T-helper 2 cell treated with Interferon-gamma antibody and Interleukin-4, amounts not matched to agents 100 ng/mL and 5 ng/mL, for 36 hours (primary cell): ENCODE results near the gene CAMTA1. TPM values are rescaled to one million over a fixed set of nuclear protein-coding genes. Genes with fewer than 3 reads are reported as not detected.
"Not testable (repeated sequence)": the region's sequence is repeated elsewhere in the genome, so short reads cannot be mapped to it uniquely, and the experiment has no call there.

Experiments
- intact Hi-C: fragments of 100-400 bp; cut with micrococcal nuclease; formaldehyde crosslinking; loops from one replicate; pipeline ENCODE4 v1.15.1; 2023
- total RNA-seq: library from RNA; stranded (reverse); gene quantifications from 2 replicates; pipeline ENCODE4 v1.2.3, GENCODE V29; 2022

The CAMTA1 gene
- total RNA-seq, 1 donor from 2014 or later, result 40.7 TPM

DNA sequence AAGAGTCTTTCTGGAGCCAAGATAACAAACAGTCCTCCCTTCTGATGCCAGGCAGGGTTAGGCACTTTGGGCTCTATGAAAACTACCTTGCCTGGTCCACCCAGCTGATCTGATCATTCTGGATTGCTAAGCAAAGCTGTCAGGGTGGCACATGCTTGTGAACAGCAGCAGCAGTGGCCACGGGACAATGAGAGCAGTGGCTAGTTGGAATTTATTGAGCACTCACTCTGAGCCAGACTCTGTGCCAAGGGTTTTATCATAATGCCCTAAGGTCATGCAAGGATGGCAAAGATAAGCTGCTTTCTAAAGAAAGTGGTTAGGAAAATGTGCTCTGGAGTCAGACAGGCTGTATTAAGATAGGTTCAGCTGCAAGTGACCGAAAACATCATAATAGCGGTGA lies 595.5 kb downstream of the CAMTA1 start:
- intact Hi-C loops, result no loop called here

DNA sequence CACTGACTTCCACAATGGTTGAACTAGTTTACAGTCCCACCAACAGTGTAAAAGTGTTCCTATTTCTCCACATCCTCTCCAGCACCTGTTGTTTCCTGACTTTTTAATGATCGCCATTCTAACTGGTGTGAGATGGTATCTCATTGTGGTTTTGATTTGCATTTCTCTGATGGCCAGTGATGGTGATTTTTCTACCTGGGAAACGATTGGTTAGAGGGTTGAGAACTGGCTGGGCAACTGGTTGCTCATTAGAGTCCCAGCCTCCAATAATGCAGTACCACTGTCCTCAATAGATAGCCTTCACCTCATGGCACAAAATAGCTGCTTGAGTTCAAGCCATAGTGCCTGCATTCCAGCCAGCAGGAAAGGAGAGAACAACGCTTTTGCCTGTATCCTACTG lies 596.5 kb downstream of the CAMTA1 start:
- intact Hi-C loops, result not testable (repeated sequence)

DNA sequence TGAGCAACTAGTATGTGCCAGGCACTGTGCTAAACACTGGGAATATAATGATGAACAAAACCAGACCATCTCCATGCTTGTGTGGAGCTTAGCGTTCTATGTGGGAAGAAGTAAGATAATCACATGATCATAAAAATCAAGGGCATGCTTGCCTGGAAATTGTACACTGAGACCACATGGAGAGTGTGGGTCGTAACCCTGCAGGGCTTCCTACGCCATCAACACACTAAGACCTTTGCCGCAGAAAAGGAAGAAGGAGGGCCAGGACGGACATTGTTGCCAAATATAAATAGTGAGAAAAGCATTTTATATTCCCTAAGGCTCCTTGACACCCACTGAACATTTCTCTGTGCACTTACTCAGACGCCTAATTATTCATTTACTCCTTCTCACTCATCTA lies 597.7 kb downstream of the CAMTA1 start:
- intact Hi-C loops, result no loop called here

DNA sequence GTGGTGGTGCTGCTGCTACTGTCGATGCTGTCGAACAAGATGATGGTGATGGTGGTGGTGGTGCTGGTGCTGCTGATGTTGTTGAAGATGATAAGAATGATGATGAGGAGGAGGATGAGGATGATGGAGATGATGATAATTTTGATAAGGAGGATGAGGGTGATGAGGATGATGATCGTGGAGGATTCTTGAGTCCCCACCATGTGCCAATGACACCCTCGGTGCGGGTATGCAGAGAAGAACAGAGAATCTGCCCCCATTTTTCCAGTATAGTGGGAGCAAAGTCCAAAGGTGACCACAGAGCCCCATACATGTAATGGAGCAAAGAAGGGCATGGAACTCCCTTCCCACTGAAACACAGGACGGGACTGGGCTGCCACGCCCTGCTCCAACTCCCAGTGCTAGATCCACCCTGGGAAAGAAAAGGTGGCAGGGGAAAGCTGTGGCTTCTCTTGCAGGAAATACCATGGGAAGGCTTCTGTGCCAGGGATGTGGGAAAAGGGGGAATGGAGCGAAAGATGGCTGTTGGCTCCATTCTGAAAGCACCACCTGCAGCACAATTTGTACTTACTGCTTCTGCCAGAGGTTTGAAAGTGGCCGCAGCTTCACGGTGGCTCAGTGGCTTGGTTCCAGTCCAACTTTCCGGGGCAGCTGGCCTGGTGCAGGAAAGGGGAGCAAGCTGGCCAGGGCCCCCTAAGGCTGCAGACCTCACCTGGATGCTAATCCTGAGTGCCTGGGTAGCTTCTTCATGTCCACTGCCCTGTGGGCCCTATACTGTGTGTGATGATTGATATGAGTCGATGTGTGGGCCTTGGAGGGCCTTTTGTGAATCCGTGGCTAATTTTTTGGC lies 598.6 kb downstream of the CAMTA1 start:
- intact Hi-C loops, result no loop called here

DNA sequence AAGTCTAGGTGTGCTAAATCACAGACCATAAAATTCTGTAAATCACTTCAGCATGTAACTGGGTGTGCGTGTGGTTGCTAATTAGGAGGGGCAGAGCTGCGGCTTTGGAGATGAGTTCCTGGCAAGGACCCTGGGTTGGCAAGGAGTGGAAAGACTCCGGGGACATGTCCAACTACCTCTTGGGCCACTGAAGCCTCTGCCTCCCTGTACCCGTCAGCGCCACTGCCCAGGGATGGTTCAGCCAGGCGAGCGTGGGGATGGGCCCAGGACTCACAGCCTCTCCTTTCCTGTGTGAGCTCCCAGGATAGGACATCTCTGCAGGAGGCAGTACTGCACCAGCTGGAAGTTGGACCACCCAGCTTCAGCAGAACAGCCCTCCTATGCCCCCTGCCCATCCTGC lies 599.4 kb downstream of the CAMTA1 start:
- intact Hi-C loops, result no loop called here

DNA sequence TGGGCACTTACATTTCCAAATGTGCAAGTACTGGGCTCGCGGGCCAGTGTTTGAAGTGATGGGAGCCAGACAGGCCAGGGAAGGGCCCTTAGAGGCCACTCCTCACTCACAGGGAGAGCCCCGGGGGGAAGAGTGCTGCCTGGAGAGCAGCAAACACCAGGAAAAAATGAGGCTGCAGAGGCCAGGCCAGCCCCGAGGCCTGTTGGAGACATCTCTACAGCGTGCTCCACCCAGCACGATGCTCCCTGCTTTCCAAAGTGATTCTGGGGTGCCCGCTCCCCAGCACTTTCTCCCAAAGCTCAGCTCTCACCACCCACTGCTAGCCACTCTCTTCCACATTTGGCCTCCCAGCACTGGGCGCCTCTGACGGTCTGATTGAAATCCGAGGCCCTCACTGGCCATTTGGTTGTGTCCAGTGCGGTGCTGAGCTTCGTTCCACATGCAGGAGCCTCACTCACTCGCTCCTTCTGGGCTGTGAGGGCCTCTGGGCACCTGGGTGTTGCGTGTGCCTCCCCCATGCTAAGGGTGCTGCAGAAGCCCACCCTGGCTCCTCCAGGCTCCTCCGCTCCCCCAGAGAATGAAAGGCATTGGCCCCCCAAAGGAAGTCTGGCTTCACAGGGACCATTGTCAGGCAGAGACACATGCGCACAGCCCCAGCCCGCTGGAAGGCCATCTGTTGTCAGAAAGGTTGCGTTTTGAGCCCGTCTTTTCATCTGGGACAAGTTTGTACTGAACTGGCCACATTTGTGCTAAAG lies 600.4 kb downstream of the CAMTA1 start:
- intact Hi-C loops, result no loop called here

DNA sequence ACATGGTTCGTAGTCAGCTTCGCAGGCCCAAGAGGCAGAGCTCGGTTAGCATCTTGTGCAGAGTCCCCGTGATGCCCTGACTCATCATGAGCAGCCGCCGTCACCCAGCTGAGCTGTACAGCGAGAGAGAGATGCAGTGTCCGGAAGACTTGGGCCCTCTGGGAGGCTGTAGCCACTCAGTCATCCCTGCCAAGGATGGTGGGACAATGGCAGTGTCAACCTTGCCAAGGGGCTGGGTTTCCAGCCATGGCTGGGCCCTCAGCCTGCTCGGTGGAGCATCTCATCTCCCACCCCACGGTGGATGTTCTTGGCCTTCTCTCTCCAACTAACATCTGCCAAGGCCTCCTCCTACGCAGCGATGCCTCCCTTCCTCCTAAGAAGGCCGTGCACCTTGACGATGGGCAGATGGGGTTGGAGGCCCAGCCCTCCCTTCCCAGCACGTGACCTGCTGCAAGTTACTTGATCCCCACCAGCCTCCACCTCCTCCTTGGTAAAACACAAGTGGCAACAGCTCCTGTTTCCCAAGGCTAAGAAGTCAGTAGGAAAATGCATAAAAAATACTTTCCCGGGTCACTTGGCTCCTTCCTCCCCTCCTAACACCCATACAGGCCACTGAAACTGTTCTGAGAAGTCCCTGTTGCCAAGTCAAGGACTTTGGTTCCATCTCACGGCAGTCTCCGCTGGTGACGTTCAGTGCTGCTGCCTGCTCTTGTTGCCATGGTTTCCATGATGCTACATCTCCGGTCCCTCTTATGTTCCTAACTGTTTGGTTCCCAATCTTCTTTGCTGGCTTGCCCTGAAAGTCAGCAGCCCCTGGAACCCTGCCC lies 601.2 kb downstream of the CAMTA1 start:
- intact Hi-C loops, result no loop called here

DNA sequence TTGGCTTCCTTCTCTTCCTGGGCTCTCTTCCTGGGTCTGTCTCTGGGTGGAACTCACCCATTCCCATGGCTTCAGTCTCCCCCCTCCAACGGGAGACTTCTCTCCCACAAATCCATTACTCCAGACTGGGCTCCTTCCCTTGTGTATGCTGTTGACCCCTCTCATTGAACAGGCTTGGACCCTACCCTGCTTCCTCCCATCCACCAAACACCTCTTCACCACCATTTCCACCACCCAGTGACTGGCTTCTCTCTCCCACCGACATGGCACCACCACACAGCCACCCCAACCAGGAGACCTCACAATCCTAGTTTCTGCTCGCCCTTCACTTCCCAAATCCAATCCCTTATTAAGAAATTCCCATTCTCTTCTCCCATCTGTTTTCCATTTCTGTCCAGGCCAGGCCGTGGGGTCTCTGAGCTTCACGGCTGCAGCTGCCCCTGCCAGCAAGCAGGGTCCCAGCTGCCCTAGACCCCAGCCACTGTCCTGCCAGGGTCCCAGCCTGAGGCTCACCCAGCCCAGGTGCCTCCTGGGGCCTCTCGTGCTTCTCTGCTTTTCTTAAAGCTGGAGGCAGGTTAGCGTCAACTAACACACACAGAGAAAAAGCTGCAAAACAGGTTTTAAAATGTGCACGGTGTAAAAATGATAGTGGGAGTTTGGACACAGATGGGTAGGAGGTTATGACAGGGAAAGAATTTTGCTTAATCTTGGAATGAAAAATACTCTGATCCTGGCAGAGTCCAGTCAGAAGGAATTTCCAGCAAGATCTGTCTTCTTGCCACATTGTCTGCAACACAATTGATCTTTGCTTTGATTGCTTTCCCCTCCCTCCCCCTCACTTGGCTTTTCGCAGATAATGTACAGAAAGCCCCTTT lies 602.0 kb downstream of the CAMTA1 start:
- intact Hi-C loops, result no loop called here

DNA sequence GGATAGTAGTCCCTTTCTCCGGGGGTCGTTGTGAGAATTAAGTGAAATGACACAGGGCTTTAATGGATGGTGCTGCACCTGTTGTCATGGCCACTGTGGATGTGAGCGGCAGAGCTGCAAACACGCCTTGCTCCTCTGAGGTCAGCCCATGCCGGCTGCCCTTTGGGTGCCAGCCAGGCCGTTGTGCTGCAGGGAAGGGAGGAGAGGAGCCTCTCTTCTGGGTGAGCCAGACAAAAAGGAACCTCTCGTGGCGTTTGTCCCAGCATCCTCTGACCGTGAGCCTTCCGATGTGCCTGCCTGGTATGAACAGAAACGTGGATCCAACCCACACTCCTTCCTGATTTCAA lies 602.9 kb downstream of the CAMTA1 start:
- intact Hi-C loops, result no loop called here

DNA sequence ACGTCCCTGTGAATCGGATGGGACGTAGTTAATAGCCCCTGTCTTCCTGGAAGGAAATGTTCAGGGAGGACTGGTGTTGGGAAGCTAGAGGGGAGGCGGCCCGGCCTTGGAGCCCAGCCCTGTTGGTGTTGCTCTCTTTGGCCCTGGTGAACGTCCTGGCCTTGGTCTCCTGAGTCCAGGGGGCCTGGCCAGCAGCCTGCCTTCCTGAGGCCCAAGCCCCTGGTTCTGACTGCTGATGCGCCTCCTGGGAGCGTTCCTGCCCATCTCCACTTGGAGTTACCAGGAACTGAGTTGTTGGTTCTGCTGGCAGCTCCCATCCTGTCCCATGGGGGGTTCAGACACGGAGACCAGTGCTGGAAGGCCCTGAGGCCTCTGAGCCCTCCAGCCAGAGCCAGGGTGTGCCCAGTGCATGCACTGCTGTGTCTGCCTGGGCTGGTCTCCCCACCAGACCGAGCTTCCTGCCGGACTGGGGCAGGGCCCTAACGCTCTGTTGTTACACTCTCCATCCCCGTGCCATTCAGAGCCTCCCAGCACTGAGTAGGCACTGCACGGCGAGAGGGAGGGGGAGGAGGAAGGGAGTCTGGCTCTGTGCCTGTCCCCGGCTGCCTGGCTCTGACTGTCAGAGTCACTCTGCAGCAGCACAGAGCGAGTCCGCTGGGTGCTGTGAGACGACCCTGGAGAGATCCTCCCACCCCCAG lies 603.4 kb downstream of the CAMTA1 start:
- intact Hi-C loops, result no loop called here

DNA sequence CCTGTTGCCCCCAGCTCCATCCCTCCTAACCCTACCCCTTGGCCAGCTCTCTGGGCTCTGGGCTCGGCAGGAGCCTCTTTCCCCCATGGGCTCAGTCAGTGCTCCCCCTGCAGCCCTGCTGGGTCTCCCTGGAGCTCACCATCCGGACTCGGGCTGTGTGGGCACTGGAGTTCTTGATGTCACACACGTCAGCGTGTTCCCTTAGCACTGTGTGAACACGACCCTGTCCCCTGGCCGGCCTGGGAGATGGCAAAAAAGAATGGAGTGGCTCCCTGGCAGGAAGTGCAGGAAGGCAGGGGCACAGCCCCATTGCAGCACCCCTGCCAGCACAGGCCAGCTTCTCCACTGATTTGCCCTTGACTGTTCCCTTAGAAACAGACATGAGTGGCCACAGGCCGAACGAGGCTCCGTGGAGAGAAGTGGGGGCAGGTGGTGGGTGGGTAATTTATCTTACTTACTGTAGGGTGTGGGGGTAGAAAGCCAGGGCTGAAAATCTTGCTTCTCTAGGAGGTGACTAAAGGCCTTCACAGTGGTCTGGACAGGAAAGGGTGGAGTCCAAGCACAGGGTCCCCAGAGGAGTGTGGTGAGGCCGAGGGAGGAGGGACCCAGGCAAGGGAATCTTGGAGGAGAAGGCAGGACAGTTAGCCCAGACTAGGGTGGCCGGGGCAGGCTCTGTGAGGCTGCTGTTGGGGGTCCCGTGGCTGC lies 604.1 kb downstream of the CAMTA1 start:
- intact Hi-C loops, result no loop called here

DNA sequence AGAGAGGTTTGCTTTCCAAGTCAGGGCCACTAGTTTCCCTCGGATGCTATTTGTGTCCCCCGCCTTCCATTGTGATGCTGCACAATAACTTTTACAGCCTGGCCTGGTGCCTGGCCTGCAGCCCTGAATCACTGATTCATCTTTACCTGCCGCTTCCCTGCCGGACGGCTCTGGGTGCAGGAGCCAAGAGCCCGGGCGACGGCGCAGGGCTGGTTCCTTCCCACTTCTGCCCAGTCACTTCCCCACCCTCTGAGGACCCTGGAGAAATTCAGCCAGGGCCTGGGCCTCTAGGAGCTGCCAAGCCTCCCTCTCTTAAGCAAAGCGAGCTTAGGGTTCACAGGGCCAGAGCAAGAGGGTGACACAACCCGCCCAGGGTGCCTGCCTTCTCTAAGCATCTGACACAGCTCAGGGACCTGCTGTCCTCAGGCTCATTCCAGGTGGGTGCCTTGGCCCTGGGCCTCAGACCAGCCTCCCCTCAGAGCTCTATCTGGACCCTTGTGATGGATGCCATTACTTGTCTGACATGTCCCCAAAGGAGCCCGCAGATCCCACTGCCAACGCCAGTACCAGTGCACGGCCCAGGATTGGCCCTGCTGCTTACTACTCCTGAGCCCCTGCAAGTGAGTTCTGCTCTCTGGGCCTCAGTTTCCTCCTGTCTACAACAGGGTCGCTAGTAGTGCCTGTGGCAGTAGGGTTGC lies 604.8 kb downstream of the CAMTA1 start:
- intact Hi-C loops, result no loop called here

DNA sequence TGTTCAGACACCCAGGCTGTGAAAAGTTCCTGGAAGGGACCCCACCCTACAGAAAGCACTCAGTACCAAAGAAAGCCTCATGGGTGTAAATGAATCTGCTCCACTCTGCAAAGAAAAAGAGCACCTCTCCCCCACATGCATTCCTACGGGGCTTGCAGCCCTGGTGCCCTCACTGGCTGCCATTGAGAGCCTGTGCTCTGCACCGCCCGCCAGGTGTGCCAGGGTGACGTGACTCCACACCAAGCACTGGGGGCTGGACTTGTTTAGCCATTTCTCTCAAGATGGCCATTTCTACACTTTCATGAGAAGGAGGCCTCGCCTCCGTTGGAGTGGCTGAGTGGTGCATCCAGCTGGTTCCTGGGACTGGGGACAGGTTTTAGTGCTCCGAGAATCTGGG lies 605.3 kb downstream of the CAMTA1 start:
- intact Hi-C loops, result no loop called here

DNA sequence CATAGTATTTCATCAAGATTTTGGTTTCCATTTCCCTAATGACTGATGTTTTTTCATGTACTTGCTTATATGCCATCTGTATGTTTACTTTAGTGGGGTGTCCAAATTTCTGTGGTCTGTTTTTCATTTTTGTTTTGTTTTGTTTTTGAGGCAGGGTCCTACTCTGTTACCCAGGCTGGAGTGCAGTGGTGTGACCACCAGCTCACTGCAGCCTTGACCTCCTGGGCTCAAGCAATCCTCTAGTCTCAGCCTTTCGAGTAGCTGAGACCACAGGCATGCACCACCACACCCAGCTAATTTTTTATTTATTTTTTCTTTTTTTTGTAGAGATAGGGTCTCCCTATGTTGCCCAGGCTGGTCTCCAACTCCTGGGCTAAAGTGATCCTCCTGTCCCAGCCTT lies 607.9 kb downstream of the CAMTA1 start:
- intact Hi-C loops, result no loop called here

DNA sequence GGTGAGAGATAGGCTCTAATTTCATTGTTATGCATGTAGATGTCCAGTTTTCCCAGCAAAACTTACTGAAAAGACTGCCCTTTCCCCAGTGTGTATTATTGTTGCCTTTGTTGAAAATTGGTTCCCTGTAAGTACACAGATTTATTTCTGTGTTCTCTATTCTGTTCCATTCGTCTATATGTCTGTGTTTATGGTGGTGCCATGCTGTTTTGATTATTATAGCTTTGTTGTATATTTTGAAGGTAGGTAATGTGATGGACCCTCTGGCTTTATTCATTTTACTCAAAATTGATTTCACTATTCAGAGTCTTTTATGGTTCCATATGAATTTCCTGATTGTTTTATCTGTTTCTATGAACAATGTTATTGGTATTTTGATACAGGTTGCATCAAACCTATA lies 610.0 kb downstream of the CAMTA1 start:
- intact Hi-C loops, result no loop called here

DNA sequence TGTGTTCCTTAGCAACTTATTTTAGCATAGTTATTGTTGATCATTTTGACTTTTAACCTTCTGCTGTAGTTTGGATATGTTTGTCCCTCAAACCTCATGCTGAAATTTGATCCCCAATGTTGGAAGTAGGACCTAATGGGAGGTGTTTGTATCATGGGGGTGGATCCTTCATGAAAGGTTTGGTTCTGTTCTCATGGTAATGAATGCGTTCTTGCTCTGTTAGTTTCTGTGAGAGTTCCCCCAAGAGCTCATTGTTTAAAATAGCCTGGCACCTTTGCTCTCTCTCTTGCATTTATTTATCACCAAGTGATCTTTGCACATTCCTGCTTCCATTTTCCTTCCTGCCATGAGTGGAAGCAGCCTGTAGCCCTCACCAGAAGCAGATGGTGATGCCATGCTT lies 613.7 kb downstream of the CAMTA1 start:
- intact Hi-C loops, result no loop called here

DNA sequence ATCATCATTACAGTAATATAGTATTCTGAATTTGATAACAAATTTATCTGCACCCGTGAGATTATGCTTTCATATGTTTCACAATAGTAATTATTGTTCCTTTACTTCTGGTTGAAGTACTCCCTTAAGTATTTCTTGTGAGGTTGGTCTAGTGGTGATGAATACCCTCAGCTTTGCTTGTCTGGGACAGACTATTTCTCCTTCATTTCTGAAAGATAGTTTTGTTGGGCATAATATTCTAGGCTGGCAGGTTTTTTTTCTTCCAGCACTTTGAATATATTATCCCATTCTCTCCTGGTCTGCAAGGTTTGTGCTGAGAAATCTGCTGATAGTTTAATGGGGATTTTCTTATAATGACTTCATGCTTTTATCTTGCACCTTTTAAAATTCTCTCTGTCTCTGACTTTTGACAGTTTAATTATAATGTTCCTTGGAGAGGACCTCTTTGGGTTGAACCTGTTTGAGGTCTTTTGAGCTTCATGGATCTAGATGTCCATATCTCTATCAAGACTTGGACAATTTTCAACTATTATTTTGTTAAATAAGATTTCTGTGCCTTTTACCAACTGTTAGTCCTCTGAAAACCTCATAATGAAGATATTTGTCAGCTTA lies 614.4 kb downstream of the CAMTA1 start:
- intact Hi-C loops, result no loop called here

DNA sequence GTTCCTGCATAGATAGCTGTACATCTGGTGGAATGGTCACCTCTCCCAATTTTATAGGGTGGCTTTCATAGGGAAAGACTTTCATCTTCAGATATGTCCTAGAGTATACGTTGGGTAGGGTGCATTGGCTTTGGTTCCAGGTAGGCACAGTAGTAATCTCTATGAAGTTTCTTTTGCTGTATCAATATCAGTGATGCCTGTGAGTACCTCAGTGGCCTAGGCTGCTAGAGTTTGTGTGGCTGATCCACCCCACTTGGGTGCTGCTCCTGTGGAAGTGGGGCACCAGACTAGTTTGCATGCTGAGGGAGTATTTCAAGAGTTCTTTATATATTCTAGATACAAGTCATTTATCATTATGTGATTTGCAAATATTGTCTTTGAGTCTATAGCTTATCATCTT lies 615.3 kb downstream of the CAMTA1 start:
- intact Hi-C loops, result no loop called here
